Stimulated activated CD8-positive, alpha-beta memory T cell treated with anti-CD3 and anti-CD28 coated beads, Interleukin-7, amount 100 ng/mL, for 48 hours (primary cell): ENCODE measurements around the gene SPIRE1.
"Not testable (repeated sequence)": the region's sequence is repeated elsewhere in the genome, so short reads cannot be mapped to it uniquely, and the experiment has no call there.

Experiments used
- DNase-seq, 2 donors: peaks; one replicate each; pipeline ENCODE4 v3.0.0-alpha.2; 2020; ENCODE audit warnings: low read depth in 1 of 2; ENCODE audit errors: extremely low read depth in 1 of 2

The SPIRE1 gene

GRCh38 chr18:12423820-12424219 is 234.1 kb downstream of the SPIRE1 start:
- DNase-seq = no peak

- DNase-seq = no peak
These were observed 234.5 kb downstream of the SPIRE1 start for GRCh38 chr18:12423393-12423792.

GRCh38 chr18:12422936-12423335 is 235.0 kb downstream of the SPIRE1 start:
- DNase-seq = no peak

DNA sequence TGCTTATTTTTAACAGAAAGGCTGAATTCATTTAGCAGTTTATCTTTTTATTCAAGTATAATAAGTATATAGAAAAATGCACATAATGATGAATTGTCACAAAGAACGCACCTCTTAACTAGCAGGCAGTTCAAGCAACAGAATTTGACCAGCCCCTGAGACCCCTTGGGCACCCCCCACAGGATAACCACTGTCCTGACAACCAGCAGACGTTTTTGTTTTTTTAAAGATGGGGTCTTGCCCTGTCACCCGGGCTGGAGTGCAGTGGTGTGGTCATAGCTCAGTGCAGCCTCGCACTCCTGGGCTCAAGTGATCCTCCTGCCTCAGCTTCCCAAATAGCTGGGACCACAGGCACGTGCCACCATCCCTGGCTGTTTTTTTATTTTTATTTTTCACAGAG is 236.2 kb downstream of the SPIRE1 start:
- no peak for DNase-seq

DNA sequence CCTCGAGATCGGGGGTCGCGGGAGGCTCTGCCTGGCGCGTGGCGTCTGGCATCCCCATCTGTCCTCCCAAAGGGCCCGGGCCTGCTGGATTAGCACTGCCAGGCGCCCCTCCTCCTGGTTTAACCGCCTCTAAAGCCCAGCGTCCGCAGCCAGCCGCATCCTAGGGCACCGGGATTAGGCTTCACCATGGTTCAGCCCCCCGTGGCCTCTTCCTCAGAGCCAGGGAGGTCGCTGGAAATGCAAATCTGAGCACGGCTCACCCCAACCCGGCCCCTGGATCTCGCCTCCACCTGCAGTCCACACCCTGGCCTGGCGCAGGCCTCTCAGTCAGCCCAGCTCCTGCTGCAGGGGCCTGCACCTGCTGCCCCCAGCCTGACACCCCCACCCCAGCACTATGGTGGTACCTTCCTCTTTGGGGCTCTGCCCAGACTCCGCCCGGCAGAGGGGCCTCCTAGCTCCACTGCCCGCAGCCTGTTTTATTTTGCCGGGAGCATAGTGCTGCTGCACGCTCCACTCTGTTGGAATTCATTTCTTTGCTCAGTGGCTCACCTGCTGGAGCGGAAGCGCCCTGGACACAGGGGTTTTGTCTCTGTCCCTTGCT is 237.0 kb downstream of the SPIRE1 start:
- DNase-seq = no peak

DNA sequence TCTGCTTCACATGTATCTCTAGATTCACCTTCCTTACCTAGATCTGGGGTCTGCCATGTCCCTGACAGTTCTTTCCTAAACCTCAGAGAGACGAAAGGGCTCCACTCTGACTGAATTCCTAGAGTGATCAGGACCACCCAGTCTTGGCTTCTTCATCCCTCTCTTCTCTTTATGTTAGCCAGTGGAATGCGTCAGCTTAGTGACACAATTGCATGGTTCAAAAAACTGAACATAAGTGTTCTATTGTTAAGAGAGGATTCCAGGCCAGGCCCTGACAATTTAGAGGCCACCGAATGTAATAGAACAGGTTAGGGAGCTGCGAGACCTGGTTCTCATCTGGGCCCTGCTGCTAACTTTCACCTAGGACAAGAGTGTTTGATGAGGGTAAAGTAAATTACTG is 240.2 kb downstream of the SPIRE1 start:
- DNase-seq = no peak

- no peak for DNase-seq
These were observed 241.7 kb downstream of the SPIRE1 start for GRCh38 chr18:12416098-12416729.

GRCh38 chr18:12411456-12411855 is 246.5 kb downstream of the SPIRE1 start:
- DNase-seq = no peak

- not testable (repeated sequence) for DNase-seq
These were observed 247.2 kb downstream of the SPIRE1 start for GRCh38 chr18:12410747-12411146.

GRCh38 chr18:12410081-12410481 is 247.8 kb downstream of the SPIRE1 start:
- DNase-seq = no peak

DNA sequence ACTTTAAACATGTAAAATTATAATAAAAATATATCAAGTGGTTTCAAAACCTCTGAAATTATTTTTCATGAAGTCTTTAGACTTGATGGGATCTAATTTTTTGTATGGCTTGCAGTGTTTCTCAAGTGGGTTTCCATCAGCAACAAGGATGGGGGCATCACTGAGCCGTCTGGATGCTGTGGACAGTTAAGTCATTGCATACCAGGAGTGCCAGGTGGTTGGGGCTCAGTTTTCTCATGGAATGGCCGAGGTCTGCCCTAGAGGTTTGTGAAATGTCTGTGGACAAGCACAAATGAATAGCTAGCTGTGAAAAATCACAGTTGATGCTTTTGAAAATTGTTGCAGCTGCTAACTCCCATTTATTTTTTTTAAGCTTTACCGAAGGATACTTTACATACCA is 248.4 kb downstream of the SPIRE1 start:
- DNase-seq = no peak

GRCh38 chr18:12408247-12408869 is 249.5 kb downstream of the SPIRE1 start:
- DNase-seq = no peak

GRCh38 chr18:12406371-12407111 is 251.4 kb downstream of the SPIRE1 start:
- DNase-seq = no peak

DNA sequence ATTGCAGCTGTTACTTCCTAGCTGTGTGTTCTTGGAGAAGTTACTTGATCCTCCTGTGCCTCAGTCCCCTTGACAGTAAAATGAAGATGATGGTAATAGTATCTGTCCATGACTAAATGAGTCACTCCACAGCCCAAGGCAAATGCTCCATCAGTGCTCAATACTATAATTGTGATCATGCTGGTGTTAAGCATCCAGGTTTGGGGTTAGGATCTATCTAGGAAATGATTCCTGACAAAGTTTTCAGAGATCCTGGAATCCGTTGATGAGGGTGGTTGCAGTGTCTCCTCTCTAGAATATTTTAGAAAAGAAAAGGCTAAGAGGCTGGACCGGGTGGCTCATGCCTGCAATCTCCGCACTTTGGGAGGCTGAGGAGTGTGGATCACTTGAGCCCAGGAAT is 252.8 kb downstream of the SPIRE1 start:
- DNase-seq = no peak

DNA sequence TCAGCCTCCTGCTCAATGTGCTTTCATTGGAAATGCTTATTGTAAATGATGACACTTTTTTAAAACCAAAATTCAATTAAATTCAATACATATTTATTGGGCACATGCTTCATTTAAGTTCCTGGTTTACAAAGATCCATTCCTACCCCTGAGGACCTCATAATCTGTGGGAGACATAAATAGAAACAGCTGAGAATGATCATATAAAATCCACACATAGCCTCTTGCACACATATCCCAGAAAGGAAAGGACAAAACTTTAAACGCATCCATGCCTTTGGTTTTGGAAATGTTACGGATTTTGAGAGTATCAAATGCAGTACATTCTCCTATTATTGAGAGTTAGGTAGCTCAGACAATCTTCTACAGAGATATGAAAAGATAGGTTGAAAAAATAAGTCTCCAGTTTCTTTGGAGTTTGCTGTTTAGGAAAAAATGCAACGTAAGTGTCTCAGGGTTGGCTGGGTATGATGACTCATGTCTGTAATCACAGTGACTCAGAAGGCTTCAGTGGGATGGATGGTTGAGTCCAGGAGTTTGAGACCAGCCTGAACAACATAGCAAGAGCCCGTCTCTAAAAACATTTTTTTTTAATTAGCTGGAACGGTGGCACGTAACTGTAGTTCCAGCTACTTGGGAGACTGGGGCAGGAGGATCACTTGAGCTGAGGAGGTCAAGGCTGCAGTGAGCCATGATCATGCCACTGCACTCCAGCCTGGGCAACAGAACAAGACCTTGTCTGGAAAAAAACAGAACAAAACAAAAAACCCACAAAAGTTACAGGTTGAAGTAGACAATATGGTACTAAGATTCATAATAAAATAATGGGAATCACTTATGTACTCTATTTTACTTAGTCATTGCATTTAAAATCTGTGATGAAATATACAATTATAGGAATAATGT is 254.1 kb downstream of the SPIRE1 start:
- DNase-seq = no peak

DNA sequence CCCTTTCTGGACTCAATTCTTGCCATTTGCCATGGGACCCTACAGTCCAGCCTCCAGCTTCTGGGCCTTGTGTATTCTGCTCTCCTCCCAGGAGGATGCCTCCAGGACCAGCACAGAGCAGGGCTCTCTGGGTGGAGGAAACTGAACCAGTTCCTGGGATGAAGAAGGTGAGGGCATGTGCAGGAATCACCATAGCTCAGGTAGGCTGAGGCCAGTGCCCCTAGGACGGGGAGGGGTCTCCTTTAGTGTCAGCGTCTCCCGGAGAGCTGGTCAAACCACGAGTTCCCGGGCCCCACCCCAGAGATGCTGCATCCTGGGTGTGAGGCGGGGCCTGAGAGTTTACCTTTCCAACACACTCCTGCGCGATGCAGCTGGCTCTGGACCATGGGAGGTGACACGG is 256.0 kb downstream of the SPIRE1 start:
- no peak for DNase-seq

- DNase-seq = no peak
These were observed 258.7 kb downstream of the SPIRE1 start for GRCh38 chr18:12399231-12399630.

DNA sequence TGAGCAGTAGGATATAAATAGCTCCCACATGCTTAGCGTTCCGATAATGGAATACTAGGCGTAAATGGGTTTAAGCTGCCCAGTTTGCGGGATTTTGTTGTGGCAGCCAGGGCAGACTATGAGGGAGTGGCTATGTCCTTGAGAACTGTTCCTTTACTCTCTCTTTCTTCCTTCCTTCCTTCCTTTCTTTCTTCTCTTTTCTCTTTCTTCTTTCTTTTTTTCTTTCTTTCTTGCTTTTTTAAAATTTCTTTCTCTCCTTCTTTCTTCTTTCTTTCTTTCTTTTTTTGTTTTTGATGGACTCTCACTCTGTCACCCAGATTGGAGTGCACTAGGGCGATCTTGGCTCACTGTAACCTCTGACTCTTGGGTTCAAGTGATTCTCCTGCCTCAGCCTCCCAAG is 259.3 kb downstream of the SPIRE1 start:
- DNase-seq = no peak

DNA sequence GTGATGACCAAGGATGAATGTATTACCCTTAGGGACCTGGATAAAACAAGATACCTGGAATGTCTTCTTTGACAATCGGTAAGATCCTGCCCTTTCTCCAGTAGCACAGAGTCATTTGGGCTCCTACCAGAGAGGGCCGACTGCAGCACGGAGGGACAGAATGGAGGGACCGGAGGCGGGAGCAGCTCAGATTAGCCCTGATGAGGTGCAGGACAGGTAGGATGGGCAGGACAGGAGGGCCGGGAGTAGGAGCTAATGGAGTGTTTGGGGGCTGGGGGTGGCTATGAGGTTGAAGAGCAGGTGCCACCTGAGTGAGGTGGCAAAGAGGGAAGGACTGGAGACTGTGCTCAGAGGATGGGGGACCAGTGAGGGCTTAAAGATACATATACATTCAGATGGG is 260.1 kb downstream of the SPIRE1 start:
- DNase-seq = no peak

DNA sequence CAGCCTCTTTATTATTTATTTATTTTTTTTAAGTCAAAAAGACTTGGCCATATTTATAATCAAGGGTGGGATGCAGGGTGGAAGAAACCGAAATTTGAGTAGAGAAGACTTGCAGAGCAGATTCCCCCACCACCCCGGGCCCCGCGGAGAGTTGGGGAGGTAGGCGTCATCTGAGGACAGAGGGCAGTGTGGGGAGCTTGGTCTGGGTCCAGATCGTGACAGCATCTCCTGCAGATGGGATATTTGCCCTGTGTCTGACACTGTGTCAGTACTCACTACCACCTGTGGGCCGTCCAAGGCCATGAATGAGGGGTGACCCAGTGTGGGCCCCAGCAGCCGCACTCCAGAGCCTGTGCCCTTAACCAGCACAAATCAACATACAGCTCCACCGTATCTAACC is 260.7 kb downstream of the SPIRE1 start:
- DNase-seq = no peak
